Osteoblast (primary cell): ENCODE data around the gene CPZ. TPM values are rescaled to one million over a fixed set of nuclear protein-coding genes. Genes with fewer than 3 reads are reported as not detected.

ENCODE experiments used
- DNase-seq: peaks from one replicate; pipeline ENCODE4 v3.0.0; 2011; ENCODE audit warnings: low spot score, mixed read lengths; ENCODE audit not compliant: insufficient read length; ENCODE audit errors: missing footprints
- H2AFZ ChIP-seq: 2 replicates; pipeline ENCODE4 v1.6.0; 2011; ENCODE audit warnings: mild to moderate bottlenecking, low read length
- H3K27ac ChIP-seq: 2 replicates; pipeline ENCODE4 v1.5.1; 2011; ENCODE audit warnings: mild to moderate bottlenecking, low read depth, low read length, moderate library complexity
- H3K27me3 ChIP-seq: 2 replicates; pipeline ENCODE4 v1.6.0; 2012; ENCODE audit warnings: mild to moderate bottlenecking, control low read depth, inconsistent platforms, low read length, moderate library complexity; ENCODE audit not compliant: insufficient read depth
- H3K36me3 ChIP-seq: 2 replicates; pipeline ENCODE4 v1.5.1; 2011; ENCODE audit warnings: mild to moderate bottlenecking, low read length, control low read depth, moderate library complexity; ENCODE audit not compliant: insufficient read depth
- H3K4me1 ChIP-seq: 2 replicates; pipeline ENCODE4 v1.5.1; 2011; ENCODE audit warnings: mild to moderate bottlenecking, low read length, control low read depth, moderate library complexity; ENCODE audit not compliant: insufficient read depth
- H3K4me2 ChIP-seq: 2 replicates; pipeline ENCODE4 v1.6.0; 2011; ENCODE audit warnings: mild to moderate bottlenecking, low read length; ENCODE audit not compliant: insufficient read depth
- H3K4me3 ChIP-seq: fragments of 200-600 bp; sonication (generic); 3 replicates; pipeline ENCODE4 v1.5.1; 2012; ENCODE audit warnings: mild to moderate bottlenecking, low read length, inconsistent platforms; ENCODE audit not compliant: insufficient read depth
- H3K79me2 ChIP-seq: 2 replicates; pipeline ENCODE4 v1.6.0; 2012; ENCODE audit warnings: mild to moderate bottlenecking, low read length, control low read depth, inconsistent platforms; ENCODE audit not compliant: insufficient read depth
- H3K9me3 ChIP-seq: 2 replicates; pipeline ENCODE4 v1.5.1; 2011; ENCODE audit warnings: low read depth, low read length, control low read depth
- H4K20me1 ChIP-seq: 2 replicates; pipeline ENCODE4 v1.6.0; 2012; ENCODE audit warnings: mild to moderate bottlenecking, low read length, control low read depth; ENCODE audit not compliant: insufficient read depth
- CTCF ChIP-seq: IDR thresholded peaks from 2 replicates; pipeline ENCODE4 v1.5.1; 2011; ENCODE audit warnings: mild to moderate bottlenecking, low read depth, low read length, moderate library complexity; ENCODE audit errors: extremely low read depth
- total RNA-seq: library from RNA; depleted of rRNA; stranded (reverse); fragments of >200 nt; gene quantifications from 2 replicates; pipeline ENCODE4 v1.2.3, GENCODE V29; 2012

CPZ gene
- total RNA-seq, 1 donor, result 44.5 TPM

DNA sequence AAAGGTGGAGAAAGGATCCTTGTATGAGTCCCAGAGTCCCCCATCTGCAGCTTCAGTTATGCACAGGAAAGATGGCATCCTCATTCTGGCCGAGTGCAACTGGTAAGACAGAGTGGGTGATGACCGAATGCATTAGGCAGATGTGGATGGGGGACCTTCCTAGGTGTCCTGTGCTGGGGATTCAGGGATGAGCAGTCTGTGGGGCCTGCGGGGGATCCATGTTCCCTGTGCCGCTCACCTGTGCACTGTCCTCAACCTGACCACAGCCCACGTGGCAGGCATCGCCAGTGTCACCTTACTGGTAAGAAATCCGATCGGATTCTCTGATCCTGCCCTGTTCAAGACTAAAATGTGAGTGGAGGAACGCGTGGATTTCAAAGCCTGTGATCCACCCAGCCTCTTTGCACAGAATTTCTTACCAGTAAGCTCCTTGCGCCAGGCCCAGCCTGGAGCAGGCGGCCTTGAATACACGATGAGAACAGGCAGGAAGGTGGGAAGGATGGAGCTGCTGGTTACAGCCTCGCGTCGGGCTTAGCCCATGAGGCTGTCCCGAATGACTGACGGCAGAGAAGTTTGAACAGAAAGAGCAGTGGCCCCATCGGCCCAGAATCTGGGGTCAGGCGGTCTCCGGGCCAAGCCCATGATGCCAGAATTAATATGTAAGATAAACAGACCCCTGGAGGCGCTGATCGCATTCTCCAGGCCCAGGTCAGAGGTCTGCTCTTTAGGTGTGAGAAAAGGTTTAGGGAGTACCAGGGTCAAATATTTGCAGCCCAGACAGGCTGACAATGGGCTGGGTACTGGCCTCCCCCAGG lies 56.5 kb downstream of the CPZ start:
- Histone ChIP-seq H3K27ac (no peak overlapping the region), H3K4me2 (no peak overlapping the region), H2AFZ (no peak overlapping the region), H3K4me3 (no peak overlapping the region), H3K4me1 (no peaks in the 10 kb centered on the region), H4K20me1 (no peaks in the 10 kb centered on the region), H3K27me3 (peaks cover 7% of the 10 kb centered on the region), H3K79me2 (no peaks in the 10 kb centered on the region), H3K9me3 (no peaks in the 10 kb centered on the region), H3K36me3 (no peaks in the 10 kb centered on the region)
- peak; percentile 64 for DNase-seq
- no peak for TF ChIP-seq CTCF

GRCh38 chr4:8649631-8650361 lies 57.2 kb downstream of the CPZ start:
- DNase-seq, result peak; percentile 64
- Histone ChIP-seq H3K27me3 (peaks cover 7% of the 10 kb centered on the region), H3K9me3 (no peaks in the 10 kb centered on the region), H3K36me3 (no peaks in the 10 kb centered on the region), H2AFZ (no peak overlapping the region), H3K4me3 (no peak overlapping the region), H3K4me2 (no peak overlapping the region), H3K27ac (no peak overlapping the region), H4K20me1 (no peaks in the 10 kb centered on the region), H3K79me2 (no peaks in the 10 kb centered on the region), H3K4me1 (no peaks in the 10 kb centered on the region)
- no peak for TF ChIP-seq CTCF

- no peak overlapping the region for H3K27ac ChIP-seq
- no peaks in the 10 kb centered on the region for H3K4me1 ChIP-seq
- H3K79me2 ChIP-seq, result no peaks in the 10 kb centered on the region
- H3K9me3 ChIP-seq, result no peaks in the 10 kb centered on the region
- no peaks in the 10 kb centered on the region for H4K20me1 ChIP-seq
- no peak overlapping the region for H3K4me2 ChIP-seq
- no peaks in the 10 kb centered on the region for H3K36me3 ChIP-seq
- H3K4me3 ChIP-seq, result no peak overlapping the region
- TF ChIP-seq CTCF, result no peak
- peak; percentile 69 for DNase-seq
- peaks cover 7% of the 10 kb centered on the region for H3K27me3 ChIP-seq
- H2AFZ ChIP-seq, result no peak overlapping the region
Measured at GRCh38 chr4:8651661-8652180, 59.2 kb downstream of the CPZ start.
